ENCODE measurements around the gene ROCK2.

The ROCK2 gene

DNA sequence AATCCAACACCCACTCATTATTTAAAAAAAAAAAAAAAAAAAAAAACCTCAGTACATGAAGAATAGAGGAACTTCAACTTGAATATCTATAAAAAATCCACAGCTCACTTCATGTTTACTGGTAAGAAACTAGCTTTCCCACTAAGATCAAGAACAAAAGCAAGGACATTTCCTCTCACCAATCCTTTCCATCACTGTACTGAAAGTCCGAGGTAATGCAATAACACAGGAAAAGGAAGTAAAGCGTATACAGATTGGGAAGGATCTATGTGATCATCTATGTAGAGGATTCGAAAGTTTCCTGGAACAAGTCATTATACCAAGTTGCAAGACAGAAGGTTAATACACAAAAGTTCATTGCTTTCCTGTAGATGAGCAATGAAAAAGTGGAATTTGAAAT, 63.2 kb downstream of the ROCK2 start:
- no peak overlapping the region for H3K27ac ChIP-seq (ENCODE audit: extremely low read depth, low read depth, low read length)
- H3K9me3 ChIP-seq (ENCODE audit: control insufficient read depth, insufficient read depth, low read depth, low read length) = no peaks in the 10 kb centered on the region
- TF ChIP-seq PRDM4 (tag by site-specific recombination; IDR thresholded peaks at IDR 0.05) (no peak), ZNF133 (tag by site-specific recombination; IDR thresholded peaks at IDR 0.05) (no peak), ZNF677 (tag by site-specific recombination; IDR thresholded peaks at IDR 0.05) (no peak), ZNF600 (tag by site-specific recombination; IDR thresholded peaks at IDR 0.05) (no peak), EGR2 (tag by site-specific recombination; IDR thresholded peaks at IDR 0.05; ENCODE audit: low read depth) (no peak), SP3 (tag by site-specific recombination; IDR thresholded peaks at IDR 0.05) (no peak), HOXC10 (CRISPR knock-in tag; IDR thresholded peaks at IDR 0.05) (no peak), ZNF76 (tag by site-specific recombination; IDR thresholded peaks at IDR 0.05; ENCODE audit: borderline replicate concordance, low read depth) (no peak), ZEB2 (tag by site-specific recombination; IDR thresholded peaks at IDR 0.05) (no peak), ZNF140 (tag by site-specific recombination; IDR thresholded peaks at IDR 0.05) (no peak), RBAK (tag by site-specific recombination; IDR thresholded peaks at IDR 0.05) (no peak)
- TF ChIP-seq, protein P1, sequence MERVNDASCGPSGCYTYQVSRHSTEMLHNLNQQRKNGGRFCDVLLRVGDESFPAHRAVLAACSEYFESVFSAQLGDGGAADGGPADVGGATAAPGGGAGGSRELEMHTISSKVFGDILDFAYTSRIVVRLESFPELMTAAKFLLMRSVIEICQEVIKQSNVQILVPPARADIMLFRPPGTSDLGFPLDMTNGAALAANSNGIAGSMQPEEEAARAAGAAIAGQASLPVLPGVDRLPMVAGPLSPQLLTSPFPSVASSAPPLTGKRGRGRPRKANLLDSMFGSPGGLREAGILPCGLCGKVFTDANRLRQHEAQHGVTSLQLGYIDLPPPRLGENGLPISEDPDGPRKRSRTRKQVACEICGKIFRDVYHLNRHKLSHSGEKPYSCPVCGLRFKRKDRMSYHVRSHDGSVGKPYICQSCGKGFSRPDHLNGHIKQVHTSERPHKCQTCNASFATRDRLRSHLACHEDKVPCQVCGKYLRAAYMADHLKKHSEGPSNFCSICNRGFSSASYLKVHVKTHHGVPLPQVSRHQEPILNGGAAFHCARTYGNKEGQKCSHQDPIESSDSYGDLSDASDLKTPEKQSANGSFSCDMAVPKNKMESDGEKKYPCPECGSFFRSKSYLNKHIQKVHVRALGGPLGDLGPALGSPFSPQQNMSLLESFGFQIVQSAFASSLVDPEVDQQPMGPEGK (tag by site-specific recombination; IDR thresholded peaks at IDR 0.05) = no peak
- H3K4me3 ChIP-seq (ENCODE audit: low read depth, low read length) = no peak overlapping the region
- ChIA-PET CTCF (no interaction called here), POLR2A (no interaction called here)
- H3K4me1 ChIP-seq (ENCODE audit: control insufficient read depth, insufficient read depth, low read length) = no peaks in the 10 kb centered on the region
- H3K36me3 ChIP-seq (ENCODE audit: control insufficient read depth in 2 of 2, insufficient read depth in 1 of 2, low read length in 2 of 2) = peaks cover 9 to 27% of the 10 kb centered on the region in 2 experiments

DNA sequence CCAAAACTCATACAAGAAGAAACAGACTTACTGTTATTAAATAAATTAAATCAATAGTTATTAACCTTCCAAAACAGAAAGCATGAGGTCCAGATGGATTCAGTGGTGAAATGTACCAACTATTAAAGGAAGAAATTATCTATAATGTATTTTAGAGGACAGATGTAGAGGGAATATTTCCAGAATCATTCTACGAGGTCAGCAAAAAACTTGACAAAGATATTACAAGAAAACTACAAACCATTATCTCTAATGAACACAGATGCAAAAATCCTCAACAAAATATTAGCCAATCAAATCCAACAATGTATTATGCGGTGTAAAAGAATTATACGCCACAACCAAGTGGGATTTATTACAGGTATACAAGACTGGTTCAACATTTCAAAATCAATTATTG, 63.7 kb downstream of the ROCK2 start:
- CTCF ChIA-PET = interaction anchor here (0.6 kb wide), 1 partner anchor 398 kb away, joined by 4 read pairs; no protein-coding TSS in a partner anchor
- Histone ChIP-seq H3K4me3 (ENCODE audit: low read depth, low read length) (no peak overlapping the region), H3K36me3 (ENCODE audit: control insufficient read depth in 2 of 2, insufficient read depth in 1 of 2, low read length in 2 of 2) (peaks cover 9 to 25% of the 10 kb centered on the region in 2 experiments), H3K9me3 (ENCODE audit: control insufficient read depth, insufficient read depth, low read depth, low read length) (no peaks in the 10 kb centered on the region), H3K4me1 (ENCODE audit: control insufficient read depth, insufficient read depth, low read length) (no peaks in the 10 kb centered on the region), H3K27ac (ENCODE audit: extremely low read depth, low read depth, low read length) (no peak overlapping the region)
- POLR2A ChIA-PET = no interaction called here
- no peak for TF ChIP-seq PRDM1 (tag by site-specific recombination; IDR thresholded peaks at IDR 0.05)
- no peak for TF ChIP-seq ZNF701 (tag by site-specific recombination; IDR thresholded peaks at IDR 0.05)
- TF ChIP-seq ZNF521 (tag by site-specific recombination; IDR thresholded peaks at IDR 0.05) = no peak
- no peak for TF ChIP-seq RBAK (tag by site-specific recombination; IDR thresholded peaks at IDR 0.05)
- no peak for TF ChIP-seq ZNF426 (tag by site-specific recombination; IDR thresholded peaks at IDR 0.05)
- no peak for TF ChIP-seq ZNF830 (tag by site-specific recombination; IDR thresholded peaks at IDR 0.05; ENCODE audit: low read depth)
- no peak for TF ChIP-seq ZNF138 (tag by site-specific recombination; IDR thresholded peaks at IDR 0.05; ENCODE audit: borderline replicate concordance)
- no peak for TF ChIP-seq MEIS1 (CRISPR knock-in tag; IDR thresholded peaks at IDR 0.05; ENCODE audit: borderline replicate concordance)
- no peak for TF ChIP-seq MYNN (tag by site-specific recombination; IDR thresholded peaks at IDR 0.05; ENCODE audit: borderline replicate concordance)
- TF ChIP-seq ZNF211 (tag by site-specific recombination; IDR thresholded peaks at IDR 0.05; ENCODE audit: low read depth) = no peak
- TF ChIP-seq ZNF423 (tag by site-specific recombination; IDR thresholded peaks at IDR 0.05) = no peak
- TF ChIP-seq, protein P2, sequence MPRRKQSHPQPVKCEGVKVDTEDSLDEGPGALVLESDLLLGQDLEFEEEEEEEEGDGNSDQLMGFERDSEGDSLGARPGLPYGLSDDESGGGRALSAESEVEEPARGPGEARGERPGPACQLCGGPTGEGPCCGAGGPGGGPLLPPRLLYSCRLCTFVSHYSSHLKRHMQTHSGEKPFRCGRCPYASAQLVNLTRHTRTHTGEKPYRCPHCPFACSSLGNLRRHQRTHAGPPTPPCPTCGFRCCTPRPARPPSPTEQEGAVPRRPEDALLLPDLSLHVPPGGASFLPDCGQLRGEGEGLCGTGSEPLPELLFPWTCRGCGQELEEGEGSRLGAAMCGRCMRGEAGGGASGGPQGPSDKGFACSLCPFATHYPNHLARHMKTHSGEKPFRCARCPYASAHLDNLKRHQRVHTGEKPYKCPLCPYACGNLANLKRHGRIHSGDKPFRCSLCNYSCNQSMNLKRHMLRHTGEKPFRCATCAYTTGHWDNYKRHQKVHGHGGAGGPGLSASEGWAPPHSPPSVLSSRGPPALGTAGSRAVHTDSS (tag by site-specific recombination; IDR thresholded peaks at IDR 0.05) = no peak
- TF ChIP-seq GLI2 (tag by site-specific recombination; IDR thresholded peaks at IDR 0.05; ENCODE audit: borderline replicate concordance, low read depth) = no peak
- TF ChIP-seq GLIS1 (tag by site-specific recombination; IDR thresholded peaks at IDR 0.05) = no peak
- TF ChIP-seq ZEB2 (tag by site-specific recombination; IDR thresholded peaks at IDR 0.05) = no peak

All from HEK293 (cell line).